ENCODE data around the gene TRUB2. TPM values are rescaled to one million over a fixed set of nuclear protein-coding genes. Genes with fewer than 3 reads are reported as not detected.

TRUB2 gene, protein sequence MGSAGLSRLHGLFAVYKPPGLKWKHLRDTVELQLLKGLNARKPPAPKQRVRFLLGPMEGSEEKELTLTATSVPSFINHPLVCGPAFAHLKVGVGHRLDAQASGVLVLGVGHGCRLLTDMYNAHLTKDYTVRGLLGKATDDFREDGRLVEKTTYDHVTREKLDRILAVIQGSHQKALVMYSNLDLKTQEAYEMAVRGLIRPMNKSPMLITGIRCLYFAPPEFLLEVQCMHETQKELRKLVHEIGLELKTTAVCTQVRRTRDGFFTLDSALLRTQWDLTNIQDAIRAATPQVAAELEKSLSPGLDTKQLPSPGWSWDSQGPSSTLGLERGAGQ
- total RNA-seq (2021) (33.1 to 35.0 TPM (median 33.2 TPM) in 3 replicates), Bru-seq, nascent RNA (percentile 63 among the genes with signal in this experiment)
- long read RNA-seq, experiment 1, full-length matches to known transcripts: 175 of 195 reads
- long read RNA-seq, experiment 1, partial matches to known transcripts: 7 of 195 reads
- long read RNA-seq, experiment 1, other reads (novel, unspliced or antisense): 13 of 195 reads
- long read RNA-seq, experiment 2, full-length matches to known transcripts: 37 of 53 reads
- long read RNA-seq, experiment 2, partial matches to known transcripts: 3 of 53 reads
- long read RNA-seq, experiment 2, other reads (novel, unspliced or antisense): 13 of 53 reads
- long read RNA-seq, experiment 3, full-length matches to known transcripts: 219 of 236 reads
- long read RNA-seq, experiment 3, partial matches to known transcripts: 4 of 236 reads
- long read RNA-seq, experiment 3, other reads (novel, unspliced or antisense): 13 of 236 reads

DNA sequence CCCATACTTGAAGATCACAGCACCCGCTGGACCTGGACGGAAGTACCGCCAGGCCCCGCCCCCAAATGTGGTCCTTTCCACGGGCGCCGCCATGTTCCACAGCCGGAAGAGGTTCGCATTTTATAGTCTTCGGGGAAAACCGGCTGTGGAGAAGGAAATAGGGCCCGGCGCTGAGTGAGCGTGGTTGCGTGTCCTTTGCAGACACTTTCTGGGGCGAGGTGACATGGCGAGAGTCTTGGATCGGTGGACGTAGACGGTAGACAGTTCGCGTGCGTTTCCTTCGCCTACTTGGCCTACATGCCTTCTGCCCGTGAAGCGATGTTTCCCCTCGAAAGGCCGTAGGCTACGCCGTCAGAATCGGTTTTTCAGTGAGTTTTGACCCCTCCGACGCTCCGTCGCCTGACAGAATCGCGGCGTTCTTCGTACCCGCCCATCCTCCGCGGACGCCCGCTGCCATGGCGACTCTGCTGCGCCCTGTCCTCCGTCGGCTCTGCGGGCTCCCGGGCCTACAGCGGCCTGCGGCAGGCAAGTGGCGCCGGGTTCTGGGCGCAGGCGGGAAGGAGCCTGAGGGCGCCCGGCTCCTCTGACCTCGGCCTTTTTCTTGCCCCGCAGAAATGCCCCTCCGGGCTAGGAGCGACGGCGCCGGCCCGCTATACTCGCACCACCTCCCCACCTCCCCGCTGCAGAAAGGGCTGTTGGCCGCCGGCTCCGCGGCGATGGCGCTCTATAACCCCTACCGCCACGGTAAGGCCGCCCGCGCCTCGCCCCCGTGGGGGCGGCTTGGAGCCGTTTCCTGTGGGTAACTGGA is at the start of gene TRUB2, which contains the start of gene COQ4:
Gene TRUB2, minus strand, starts transcription at position 44 of the 808 bp plus-strand sequence. Its CDS starts 39 bp downstream, at position 5.
Gene COQ4, plus strand, starts transcription at position 436 of the 808 bp plus-strand sequence. Its CDS starts 20 bp downstream, at position 456.
- Mint-ChIP-seq H3K9me3 (no peaks in the 10 kb centered on the region), H3K4me1 (0 out of 2 replicates have a peak, but pooled peaks cover 8% of the 10 kb centered on the region), H3K27me3 (ENCODE audit: low read depth) (no peaks in the 10 kb centered on the region), H3K36me3 (peaks cover 8% of the 10 kb centered on the region; the same call in 1 of the 2 replicates), H3K4me3 (peak within 1 kb of the TSS; percentile 88), H3K27ac (peak within 1 kb of the TSS; percentile 99)
- ChIA-PET CTCF (interaction anchor here (0.7 to 1.2 kb wide), 2 partner anchors 19 to 230 kb away, joined by 3 to 5 read pairs; partner anchors contain the start of gene SPTAN1), POLR2A (no interaction called here)
- peak; percentile 89 for ATAC-seq
- peak; percentile 91 for DNase-seq (ENCODE audit: low spot score)
- no peak for TF ChIP-seq SMAD4 (CRISPR knock-in tag; IDR thresholded peaks at IDR 0.05)
- TF ChIP-seq, protein P1, sequence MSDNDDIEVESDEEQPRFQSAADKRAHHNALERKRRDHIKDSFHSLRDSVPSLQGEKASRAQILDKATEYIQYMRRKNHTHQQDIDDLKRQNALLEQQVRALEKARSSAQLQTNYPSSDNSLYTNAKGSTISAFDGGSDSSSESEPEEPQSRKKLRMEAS (CRISPR knock-in tag; IDR thresholded peaks at IDR 0.05): peak; percentile 92
- no peak for TF ChIP-seq ETV6 (CRISPR knock-in tag; IDR thresholded peaks at IDR 0.05)
- TF ChIP-seq MYBL2 (CRISPR knock-in tag; IDR thresholded peaks at IDR 0.05): no peak
- TF ChIP-seq PRRX2 (CRISPR knock-in tag; IDR thresholded peaks at IDR 0.05): no peak
- TF ChIP-seq ZNF263 (CRISPR knock-in tag; IDR thresholded peaks at IDR 0.05; ENCODE audit: low read depth): no peak
- TF ChIP-seq SMAD3 (CRISPR knock-in tag; IDR thresholded peaks at IDR 0.05; ENCODE audit: borderline replicate concordance): no peak
- no peak for TF ChIP-seq ZNF138 (CRISPR knock-in tag; conservative IDR thresholded peaks at IDR 0.05)
- no peak for TF ChIP-seq ZBTB21 (CRISPR knock-in tag; IDR thresholded peaks at IDR 0.05; ENCODE audit: borderline replicate concordance)
- no peak for TF ChIP-seq FOXK1 (CRISPR knock-in tag; IDR thresholded peaks at IDR 0.05)
- TF ChIP-seq CDX4 (CRISPR knock-in tag; IDR thresholded peaks at IDR 0.05; ENCODE audit: borderline replicate concordance): no peak
- no peak for TF ChIP-seq CREB1 (CRISPR knock-in tag; IDR thresholded peaks at IDR 0.05)
- no peak for TF ChIP-seq TEAD4 (CRISPR knock-in tag; IDR thresholded peaks at IDR 0.05)
- no peak for TF ChIP-seq ATF2 (CRISPR knock-in tag; IDR thresholded peaks at IDR 0.05; ENCODE audit: borderline replicate concordance, low read depth)
- no peak for TF ChIP-seq FOXP4 (CRISPR knock-in tag; IDR thresholded peaks at IDR 0.05)
- TF ChIP-seq E2F5 (CRISPR knock-in tag; IDR thresholded peaks at IDR 0.05): no peak
- no peak for TF ChIP-seq ZNF512 (CRISPR knock-in tag; IDR thresholded peaks at IDR 0.05; ENCODE audit: borderline replicate concordance)
- TF ChIP-seq ESRRA (CRISPR knock-in tag; IDR thresholded peaks at IDR 0.05; ENCODE audit: borderline replicate concordance): peak; percentile 47; the same call in 1 of the 2 replicates
- TF ChIP-seq ZNF317 (CRISPR knock-in tag; IDR thresholded peaks at IDR 0.05; ENCODE audit: borderline replicate concordance, low read depth): no peak
- TF ChIP-seq, protein P2, sequence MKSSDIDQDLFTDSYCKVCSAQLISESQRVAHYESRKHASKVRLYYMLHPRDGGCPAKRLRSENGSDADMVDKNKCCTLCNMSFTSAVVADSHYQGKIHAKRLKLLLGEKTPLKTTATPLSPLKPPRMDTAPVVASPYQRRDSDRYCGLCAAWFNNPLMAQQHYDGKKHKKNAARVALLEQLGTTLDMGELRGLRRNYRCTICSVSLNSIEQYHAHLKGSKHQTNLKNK (CRISPR knock-in tag; IDR thresholded peaks at IDR 0.05): no peak
- TF ChIP-seq GRHL2 (CRISPR knock-in tag; IDR thresholded peaks at IDR 0.05; ENCODE audit: insufficient replicate concordance, severe bottlenecking): no peak
- no peak for TF ChIP-seq ZNF396 (CRISPR knock-in tag; IDR thresholded peaks at IDR 0.05; ENCODE audit: borderline replicate concordance)
- TF ChIP-seq IRF1 (CRISPR knock-in tag; IDR thresholded peaks at IDR 0.05): no peak
- TF ChIP-seq JUN (CRISPR knock-in tag; IDR thresholded peaks at IDR 0.05): no peak
